Measurements from ENCODE around the gene MIER1.
"Not testable (repeated sequence)": the region's sequence is repeated elsewhere in the genome, so short reads cannot be mapped to it uniquely, and the experiment has no call there.

Gene MIER1

DNA sequence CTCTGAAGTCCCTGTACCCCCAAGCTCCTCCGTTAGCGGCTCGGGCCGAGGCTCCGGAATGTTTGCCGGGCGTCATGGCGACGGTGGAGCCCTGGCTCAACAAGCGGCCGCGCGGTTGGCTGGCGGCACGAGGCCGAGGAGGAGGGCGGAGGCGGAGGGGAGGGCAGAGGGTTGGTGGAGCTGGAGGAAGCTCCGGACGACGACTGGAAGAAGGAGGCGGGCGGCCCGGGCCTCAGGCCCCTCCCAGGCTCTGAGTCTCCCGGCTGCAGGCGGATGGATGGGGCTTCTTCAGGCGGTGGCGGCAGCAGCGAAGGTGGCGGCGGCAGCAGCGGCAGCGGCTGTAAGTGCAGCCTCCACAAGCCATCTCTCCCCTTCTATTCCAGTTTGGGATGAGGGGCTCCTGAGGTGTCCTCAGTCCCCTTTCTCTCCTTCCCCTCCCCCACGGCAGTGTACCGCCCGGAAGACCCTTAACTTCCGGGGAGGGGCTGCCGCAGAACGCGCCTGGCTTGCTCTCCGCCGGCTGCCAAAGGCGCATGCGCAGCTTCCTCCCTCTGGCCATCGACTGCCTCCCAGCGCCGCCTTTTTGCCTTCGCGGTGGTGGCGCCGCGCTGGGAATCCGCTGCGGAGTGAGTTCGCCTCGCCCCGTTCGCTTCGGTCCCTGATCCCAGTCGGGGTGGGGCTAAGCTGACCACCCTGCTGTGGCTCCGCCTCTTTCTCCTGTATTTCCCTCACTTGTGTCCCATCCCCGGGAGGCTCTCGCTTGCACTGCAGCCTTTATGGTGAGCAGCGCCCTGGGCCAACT lies at the start of gene MIER1, which contains the start of gene DNAI4:
Gene MIER1 (plus strand): TSS at position 235 of the 802 bp plus-strand sequence. CDS start 39 bp downstream, at position 274.
Gene DNAI4 (minus strand): TSS at position 101 of the 802 bp plus-strand sequence. CDS start 25 bp downstream, at position 76.
- peak; percentile 96 for DNase-seq

GRCh38 chr1:66876664-66877063 lies 48.1 kb upstream of the MIER1 start:
- no peak for DNase-seq

DNA sequence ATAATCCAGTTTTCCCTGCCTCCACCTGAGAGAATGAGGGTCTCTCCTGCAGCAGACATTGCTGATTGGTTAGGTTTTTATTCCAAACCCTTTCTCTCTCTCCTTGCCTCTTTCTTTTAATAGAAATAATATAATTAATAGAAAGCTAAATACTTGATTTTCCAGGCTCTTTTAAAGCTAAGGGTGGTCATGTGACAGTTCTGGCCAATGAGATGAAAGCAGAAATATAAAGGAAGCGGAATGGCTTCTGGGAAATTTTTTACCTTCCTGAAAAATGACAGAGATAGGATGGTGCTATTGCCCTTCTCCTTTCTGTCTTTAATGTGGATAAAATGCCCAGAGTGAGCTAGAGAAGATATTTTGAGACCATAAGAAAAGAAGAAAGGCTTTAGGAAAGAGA lies 35.8 kb upstream of the MIER1 start:
- no peak for DNase-seq

DNA sequence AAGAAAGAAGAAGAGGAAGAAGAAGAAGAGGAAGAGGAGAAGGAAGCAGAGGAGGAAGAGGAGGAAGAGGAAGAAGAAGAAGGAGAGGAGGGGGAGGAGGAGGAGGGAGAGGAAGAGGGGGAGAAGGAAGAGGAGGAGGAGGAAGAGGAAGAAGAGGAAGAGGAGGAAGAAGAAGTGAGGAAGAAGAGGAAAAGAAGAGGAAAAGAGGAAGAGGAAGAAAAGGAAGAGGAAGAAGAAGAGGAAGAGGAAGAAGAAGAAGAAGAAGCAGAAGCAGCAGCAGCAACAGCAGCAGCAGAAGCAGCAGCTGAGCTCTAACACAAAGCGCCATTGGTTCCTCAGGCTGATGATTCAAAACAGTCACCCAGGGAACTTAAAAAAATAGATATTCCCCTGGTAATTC lies 34.2 kb upstream of the MIER1 start:
- DNase-seq = no peak

- DNase-seq = no peak
These were observed 31.1 kb upstream of the MIER1 start for GRCh38 chr1:66893712-66894111.

GRCh38 chr1:66915203-66915602 lies 9.6 kb upstream of the MIER1 start:
- not testable (repeated sequence) for DNase-seq

- DNase-seq = no peak
These were observed 8.5 kb upstream of the MIER1 start for GRCh38 chr1:66916320-66916719.

GRCh38 chr1:66917476-66917875 lies 7.3 kb upstream of the MIER1 start:
- DNase-seq = no peak

GRCh38 chr1:66919063-66919462 lies 5.7 kb upstream of the MIER1 start:
- no peak for DNase-seq

GRCh38 chr1:66919828-66920227 lies 5.0 kb upstream of the MIER1 start:
- DNase-seq = no peak

GRCh38 chr1:66920543-66920942 lies 4.2 kb upstream of the MIER1 start:
- DNase-seq = no peak

DNA sequence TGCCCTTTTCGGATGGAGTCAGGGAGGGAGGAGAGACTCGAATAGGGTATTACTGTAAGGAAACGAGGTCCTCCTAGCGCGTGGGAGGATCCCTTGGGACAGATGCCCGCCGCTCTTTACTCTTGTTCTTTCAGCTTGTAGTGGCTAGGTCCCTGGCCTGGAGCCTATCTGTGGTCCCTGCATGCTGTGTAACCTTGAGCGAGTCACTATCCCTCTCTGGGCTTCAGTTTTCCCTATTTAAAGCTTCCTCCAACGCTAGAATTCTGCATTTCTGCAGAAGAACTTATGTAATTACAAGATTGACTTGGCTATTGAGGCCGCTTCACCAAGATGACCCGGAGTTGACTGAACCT lies 744 bp downstream of the MIER1 start:
- DNase-seq = no peak

- DNase-seq = no peak
These were observed 1.2 kb downstream of the MIER1 start for GRCh38 chr1:66925944-66926343.

DNA sequence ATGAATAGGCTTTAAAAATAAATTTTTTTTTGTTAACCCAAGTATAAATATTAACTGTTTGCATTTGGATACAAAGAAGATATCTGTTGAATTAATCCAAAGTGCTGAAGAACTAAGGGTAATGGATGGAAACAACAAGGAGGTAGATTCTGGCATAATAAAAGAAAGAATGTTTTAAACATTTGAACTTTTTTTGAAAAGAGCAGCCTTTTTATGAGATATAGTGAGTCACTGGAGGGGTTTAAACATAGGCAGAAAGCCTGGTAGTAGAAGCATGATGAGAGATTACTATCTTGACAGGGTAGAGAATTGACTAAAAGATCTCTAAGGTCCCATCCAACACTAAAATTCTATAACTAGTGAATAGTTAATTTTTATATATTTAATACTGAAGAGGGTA lies 2.7 kb downstream of the MIER1 start:
- DNase-seq = no peak

GRCh38 chr1:66929146-66929688 lies 4.4 kb downstream of the MIER1 start:
- no peak for DNase-seq

GRCh38 chr1:66929691-66929998 lies 4.9 kb downstream of the MIER1 start:
- DNase-seq = no peak

DNA sequence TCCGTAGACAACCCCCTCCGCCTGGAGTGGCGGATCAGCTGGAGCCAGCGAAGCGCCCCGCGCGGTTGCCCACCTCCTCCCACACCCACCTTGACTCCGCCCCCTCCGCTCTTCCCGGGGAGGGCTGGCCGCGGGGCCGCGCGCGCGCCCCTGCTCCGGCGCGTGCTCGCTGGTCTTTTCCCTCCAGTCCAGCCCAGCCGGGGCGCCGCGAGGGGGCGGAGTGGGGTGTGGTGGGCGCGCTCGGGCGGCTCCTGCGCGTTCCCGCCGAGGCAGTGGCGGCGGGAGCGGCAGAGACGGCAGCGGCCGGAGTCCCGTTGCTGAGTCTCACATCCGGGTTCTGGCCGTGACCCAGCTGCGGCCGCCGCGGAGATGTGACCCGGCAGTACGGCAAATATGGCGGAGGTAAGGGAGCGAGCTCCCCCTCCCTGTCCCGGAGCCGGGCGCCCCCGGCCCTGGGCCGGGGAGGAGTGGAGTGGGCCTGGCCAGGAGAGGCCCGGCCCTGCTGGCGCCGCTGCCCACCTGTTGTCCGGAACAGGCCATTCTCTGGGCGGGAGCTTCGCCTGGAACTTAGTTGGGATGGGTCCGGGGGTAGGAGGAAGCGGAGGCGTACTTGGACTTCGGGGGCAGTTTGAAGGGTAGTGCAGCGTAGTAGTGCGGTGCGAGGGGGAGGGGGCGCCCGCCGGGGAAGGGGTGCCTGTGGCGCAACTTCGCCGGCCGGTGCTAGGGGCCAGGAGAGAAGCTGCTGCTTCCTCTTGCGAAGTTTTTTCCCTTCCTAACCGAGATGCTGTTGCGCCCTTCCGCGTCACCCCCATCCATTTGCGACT lies 5.4 kb downstream of the MIER1 start:
- peak; percentile 94 for DNase-seq

GRCh38 chr1:66930823-66931174 lies 6.0 kb downstream of the MIER1 start:
- DNase-seq = no peak

DNA sequence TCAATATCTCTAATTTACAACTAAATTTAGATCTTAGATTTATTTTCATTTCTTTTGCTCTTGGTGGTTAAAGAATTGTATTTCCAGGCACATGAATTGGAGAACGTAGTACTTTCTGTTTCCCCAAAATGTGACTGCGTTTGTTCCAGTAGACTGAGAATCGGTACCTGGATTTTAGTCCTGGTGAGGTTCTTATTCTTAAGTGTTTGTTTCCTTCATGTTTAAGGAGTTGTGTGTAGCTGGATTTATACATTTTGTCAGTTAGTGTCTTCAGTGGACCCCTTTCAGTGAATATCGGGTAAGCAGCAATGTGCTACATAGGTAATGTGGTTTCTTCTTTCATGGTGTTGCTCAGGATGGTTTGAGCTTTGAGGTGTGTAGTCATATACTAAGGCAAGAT lies 6.8 kb downstream of the MIER1 start:
- DNase-seq = no peak

- DNase-seq = no peak
These were observed 7.5 kb downstream of the MIER1 start for GRCh38 chr1:66932291-66932690.

- DNase-seq = no peak
These were observed 9.3 kb downstream of the MIER1 start for GRCh38 chr1:66933887-66934700.

DNA sequence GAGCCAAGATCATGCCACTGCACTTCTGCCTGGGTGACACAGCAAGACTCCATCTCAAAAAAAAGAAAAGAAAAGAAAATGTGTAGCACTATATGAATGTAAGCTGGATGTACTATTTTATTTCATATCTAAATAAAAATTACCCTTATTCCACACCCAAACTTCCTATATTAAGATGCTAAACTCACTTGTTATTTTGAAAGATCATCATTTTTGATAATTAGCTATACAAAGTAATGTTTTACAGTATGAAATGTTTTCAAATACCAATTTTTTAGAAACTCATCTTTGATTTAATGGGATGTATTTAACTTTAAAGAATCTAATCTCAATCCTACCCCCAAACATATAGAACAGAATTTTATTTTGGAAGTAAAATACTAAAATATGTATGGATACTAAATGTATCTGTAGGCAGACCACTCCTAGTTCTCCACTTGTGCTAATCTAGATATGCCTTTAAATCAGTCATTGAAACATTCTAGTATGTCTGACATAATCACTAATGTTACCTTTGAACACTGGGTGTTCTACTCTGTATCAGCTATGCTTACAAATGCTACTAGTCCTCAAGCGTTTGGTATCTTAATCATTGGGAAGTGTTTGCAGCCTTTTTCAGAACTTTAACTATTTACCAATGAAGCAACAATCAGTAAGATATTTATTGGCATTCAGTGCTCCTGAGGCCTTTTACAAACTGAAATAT lies 12.9 kb downstream of the MIER1 start:
- no peak for DNase-seq

DNA sequence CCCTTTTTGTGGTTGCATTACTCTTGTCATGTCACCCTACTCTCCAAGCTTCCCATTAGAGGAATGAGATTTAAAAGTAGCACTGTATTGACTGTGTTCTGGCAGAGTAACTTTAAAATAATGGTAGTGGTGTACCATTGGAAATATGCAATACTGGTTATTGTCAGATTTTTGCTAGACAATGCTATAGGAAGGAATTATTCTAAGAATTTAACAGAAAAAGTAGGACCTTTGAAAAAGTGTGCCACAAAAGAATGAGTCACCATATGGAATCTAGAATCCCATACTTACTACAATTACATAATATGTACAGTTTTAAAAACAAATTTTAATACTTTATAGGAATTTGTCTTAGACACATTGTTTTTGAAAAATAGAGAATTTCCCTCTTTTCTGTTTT lies 13.8 kb downstream of the MIER1 start:
- DNase-seq = no peak

Data from GDM1 (cell line).